ENCODE results near the gene NECTIN2.
"Not testable (repeated sequence)": the region's sequence is repeated elsewhere in the genome, so short reads cannot be mapped to it uniquely, and the experiment has no call there.

The NECTIN2 gene

DNA sequence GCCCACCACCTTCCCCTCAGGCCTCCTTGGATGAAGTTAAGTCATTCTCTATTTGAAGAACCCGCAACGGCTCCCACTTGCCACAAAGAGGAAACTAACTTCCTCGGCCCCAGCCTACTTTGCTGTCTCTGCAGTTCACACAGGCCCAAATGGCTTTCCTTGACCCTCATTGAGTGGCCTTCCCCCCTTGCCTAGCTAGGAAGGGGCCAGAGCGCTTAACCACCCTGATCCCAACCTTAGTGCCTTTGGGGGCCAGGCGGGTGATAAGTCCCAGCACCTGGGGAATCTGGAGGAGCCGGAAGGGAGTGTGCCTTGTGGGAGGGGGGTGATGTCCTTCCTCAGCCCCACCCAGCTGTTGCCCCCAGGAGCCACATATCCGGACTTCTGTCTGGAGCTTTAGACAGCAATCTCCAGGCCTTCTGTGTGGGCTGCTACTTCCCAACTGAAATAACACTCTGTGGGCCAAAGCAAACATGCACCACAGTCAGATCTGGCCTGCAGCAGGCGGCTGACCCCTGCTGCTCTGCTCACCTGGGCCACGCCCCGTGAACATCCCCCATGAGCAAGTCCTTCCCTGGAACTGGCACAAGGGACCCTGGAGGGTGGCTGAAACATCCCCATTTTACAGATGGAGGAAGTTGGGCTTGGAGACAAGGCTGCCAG lies 10.5 kb downstream of the NECTIN2 start:
- DNase-seq (ENCODE audit: low read depth, low spot score) = no peak
- peaks cover 3% of the 10 kb centered on the region for H3K4me1 ChIP-seq (ENCODE audit: insufficient read depth, insufficient read length)
- H3K36me3 ChIP-seq (ENCODE audit: insufficient read depth, insufficient read length, low read length) = peaks cover 62% of the 10 kb centered on the region
- no peak overlapping the region for H3K9ac ChIP-seq (ENCODE audit: insufficient read length, low read depth)
- H3K27me3 ChIP-seq (ENCODE audit: insufficient read depth, insufficient read length) = no peaks in the 10 kb centered on the region
- H3K4me3 ChIP-seq (ENCODE audit: insufficient read length, low read depth) = no peak overlapping the region
- no peak for TF ChIP-seq ZNF274 (IDR thresholded peaks at IDR 0.05; ENCODE audit: low read depth, low read length)
- H3K9me3 ChIP-seq (ENCODE audit: insufficient read depth, low read length) = no peaks in the 10 kb centered on the region

DNA sequence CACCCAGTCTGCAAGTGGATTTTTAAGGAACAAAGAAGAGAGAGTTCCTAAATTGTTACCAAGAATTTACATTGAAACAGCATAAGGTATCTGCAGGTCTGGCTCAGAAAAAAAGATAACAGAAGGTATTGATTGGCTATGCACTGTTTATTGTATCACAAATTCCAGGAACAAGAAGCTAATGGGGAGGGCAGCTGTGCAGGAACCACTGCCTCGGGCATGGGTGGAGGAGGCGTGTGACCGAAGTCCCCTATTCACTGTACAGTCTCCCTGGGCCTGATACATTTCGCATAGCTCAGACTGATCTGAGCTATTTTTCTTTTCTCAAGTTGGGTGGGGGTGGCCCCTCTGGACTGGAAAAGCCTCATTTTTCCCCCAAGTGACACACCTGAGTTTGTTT lies 11.7 kb downstream of the NECTIN2 start:
- TF ChIP-seq YY1 (IDR thresholded peaks at IDR 0.05; ENCODE audit: insufficient read depth, insufficient read length) = no peak
- no peak for TF ChIP-seq ZNF274 (IDR thresholded peaks at IDR 0.05; ENCODE audit: low read depth, low read length)
- TF ChIP-seq SUZ12 (IDR thresholded peaks at IDR 0.05; ENCODE audit: extremely low read depth, insufficient read depth, insufficient read length) = no peak
- Histone ChIP-seq H3K27me3 (ENCODE audit: insufficient read depth, insufficient read length) (no peaks in the 10 kb centered on the region), H3K9me3 (ENCODE audit: insufficient read depth, low read length) (no peaks in the 10 kb centered on the region)

DNA sequence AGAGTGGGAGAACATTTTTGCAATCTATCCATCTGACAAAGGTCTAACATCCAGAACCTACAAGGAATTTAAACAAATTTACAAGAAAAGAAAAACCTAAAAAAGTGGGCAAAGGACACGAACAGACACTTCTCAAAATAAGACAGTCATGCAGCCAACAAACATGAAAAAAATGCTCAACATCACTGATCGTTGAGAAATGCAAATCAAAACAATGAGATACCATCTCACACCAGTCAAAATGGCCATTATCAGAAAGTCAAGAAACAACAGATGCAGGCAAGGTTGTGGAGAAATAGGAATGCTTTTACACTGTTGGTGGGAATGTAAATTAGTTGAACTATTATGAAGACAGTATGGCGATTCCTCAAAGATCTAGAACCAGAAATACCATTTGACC lies 15.5 kb downstream of the NECTIN2 start:
- peaks cover 60% of the 10 kb centered on the region for H3K36me3 ChIP-seq (ENCODE audit: insufficient read depth, insufficient read length, low read length)
- H3K9ac ChIP-seq (ENCODE audit: insufficient read length, low read depth); H3K9me3 ChIP-seq (ENCODE audit: insufficient read depth, low read length): not testable (repeated sequence)

More for the DNA sequence above, 11.7 kb downstream of the NECTIN2 start:
- Histone ChIP-seq H3K4me1 (ENCODE audit: insufficient read depth, insufficient read length) (no peaks in the 10 kb centered on the region), H3K4me3 (ENCODE audit: insufficient read length, low read depth) (no peak overlapping the region), H3K36me3 (ENCODE audit: insufficient read depth, insufficient read length, low read length) (peaks cover 62% of the 10 kb centered on the region), H3K9ac (ENCODE audit: insufficient read length, low read depth) (no peak overlapping the region)
- DNase-seq (ENCODE audit: low read depth, low spot score) = no peak

DNA sequence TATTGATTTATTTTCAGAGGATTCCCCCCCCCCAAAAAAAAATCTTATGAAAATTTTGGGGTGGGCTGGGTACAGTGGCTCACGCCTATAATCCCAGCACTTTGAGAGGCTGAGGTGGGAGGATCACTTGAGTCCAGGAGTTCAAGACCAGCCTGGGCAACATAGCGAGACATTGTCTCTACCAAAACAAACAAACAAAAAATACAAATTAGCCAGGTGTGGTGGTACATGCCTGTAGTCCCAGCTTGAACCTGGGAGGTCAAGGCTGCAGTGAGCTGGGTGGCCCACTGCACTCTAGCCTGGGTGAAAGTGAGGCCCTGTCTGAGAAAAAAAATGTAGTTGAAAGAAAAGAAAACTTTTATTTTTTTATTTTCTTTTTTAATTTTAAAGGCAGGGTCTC lies 17.9 kb downstream of the NECTIN2 start:
- TF ChIP-seq YY1 (IDR thresholded peaks at IDR 0.05; ENCODE audit: insufficient read depth, insufficient read length) (no peak), SUZ12 (IDR thresholded peaks at IDR 0.05; ENCODE audit: extremely low read depth, insufficient read depth, insufficient read length) (no peak), ZNF274 (IDR thresholded peaks at IDR 0.05; ENCODE audit: low read depth, low read length) (no peak)

More for the DNA sequence above, 15.5 kb downstream of the NECTIN2 start:
- H3K4me1 ChIP-seq (ENCODE audit: insufficient read depth, insufficient read length); H3K4me3 ChIP-seq (ENCODE audit: insufficient read length, low read depth); H3K27me3 ChIP-seq (ENCODE audit: insufficient read depth, insufficient read length); DNase-seq (ENCODE audit: low read depth, low spot score): not testable (repeated sequence)

DNA sequence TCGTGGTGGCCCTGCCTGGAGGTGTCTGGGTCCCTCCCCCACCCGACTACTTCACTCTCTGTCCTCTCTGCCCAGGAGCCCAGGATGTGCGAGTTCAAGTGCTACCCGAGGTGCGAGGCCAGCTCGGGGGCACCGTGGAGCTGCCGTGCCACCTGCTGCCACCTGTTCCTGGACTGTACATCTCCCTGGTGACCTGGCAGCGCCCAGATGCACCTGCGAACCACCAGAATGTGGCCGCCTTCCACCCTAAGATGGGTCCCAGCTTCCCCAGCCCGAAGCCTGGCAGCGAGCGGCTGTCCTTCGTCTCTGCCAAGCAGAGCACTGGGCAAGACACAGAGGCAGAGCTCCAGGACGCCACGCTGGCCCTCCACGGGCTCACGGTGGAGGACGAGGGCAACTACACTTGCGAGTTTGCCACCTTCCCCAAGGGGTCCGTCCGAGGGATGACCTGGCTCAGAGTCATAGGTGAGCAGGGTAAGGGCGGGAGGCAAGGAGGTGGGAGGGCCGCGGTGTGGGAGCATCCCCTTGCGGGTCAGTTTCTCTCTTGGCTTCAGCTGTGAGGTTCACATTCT lies 19.2 kb downstream of the NECTIN2 start:
- Histone ChIP-seq H3K4me1 (ENCODE audit: insufficient read depth, insufficient read length) (peaks cover 3% of the 10 kb centered on the region), H3K27me3 (ENCODE audit: insufficient read depth, insufficient read length) (no peaks in the 10 kb centered on the region), H3K4me3 (ENCODE audit: insufficient read length, low read depth) (no peak overlapping the region), H3K36me3 (ENCODE audit: insufficient read depth, insufficient read length, low read length) (peaks cover 57% of the 10 kb centered on the region), H3K9ac (ENCODE audit: insufficient read length, low read depth) (no peak overlapping the region), H3K9me3 (ENCODE audit: insufficient read depth, low read length) (no peaks in the 10 kb centered on the region)
- TF ChIP-seq SUZ12 (IDR thresholded peaks at IDR 0.05; ENCODE audit: extremely low read depth, insufficient read depth, insufficient read length) (no peak), ZNF274 (IDR thresholded peaks at IDR 0.05; ENCODE audit: low read depth, low read length) (no peak), YY1 (IDR thresholded peaks at IDR 0.05; ENCODE audit: insufficient read depth, insufficient read length) (no peak)
- DNase-seq (ENCODE audit: low read depth, low spot score) = no peak

More for the DNA sequence above, 17.9 kb downstream of the NECTIN2 start:
- H3K4me1 ChIP-seq (ENCODE audit: insufficient read depth, insufficient read length) = peaks cover 3% of the 10 kb centered on the region
- peaks cover 63% of the 10 kb centered on the region for H3K36me3 ChIP-seq (ENCODE audit: insufficient read depth, insufficient read length, low read length)
- no peak overlapping the region for H3K4me3 ChIP-seq (ENCODE audit: insufficient read length, low read depth)
- no peak overlapping the region for H3K9ac ChIP-seq (ENCODE audit: insufficient read length, low read depth)
- no peaks in the 10 kb centered on the region for H3K27me3 ChIP-seq (ENCODE audit: insufficient read depth, insufficient read length)
- DNase-seq (ENCODE audit: low read depth, low spot score) = no peak
- H3K9me3 ChIP-seq (ENCODE audit: insufficient read depth, low read length) = no peaks in the 10 kb centered on the region

- no peak for TF ChIP-seq SUZ12 (IDR thresholded peaks at IDR 0.05; ENCODE audit: extremely low read depth, insufficient read depth, insufficient read length)
- TF ChIP-seq ZNF274 (IDR thresholded peaks at IDR 0.05; ENCODE audit: low read depth, low read length) = no peak
- TF ChIP-seq YY1 (IDR thresholded peaks at IDR 0.05; ENCODE audit: insufficient read depth, insufficient read length) = no peak
- Histone ChIP-seq H3K27me3 (ENCODE audit: insufficient read depth, insufficient read length) (no peaks in the 10 kb centered on the region), H3K9ac (ENCODE audit: insufficient read length, low read depth) (no peak overlapping the region), H3K9me3 (ENCODE audit: insufficient read depth, low read length) (no peaks in the 10 kb centered on the region), H3K36me3 (ENCODE audit: insufficient read depth, insufficient read length, low read length) (peaks cover 56% of the 10 kb centered on the region), H3K4me1 (ENCODE audit: insufficient read depth, insufficient read length) (peaks cover 3% of the 10 kb centered on the region), H3K4me3 (ENCODE audit: insufficient read length, low read depth) (no peak overlapping the region)
- no peak for DNase-seq (ENCODE audit: low read depth, low spot score)
These were observed 20.6 kb downstream of the NECTIN2 start for GRCh38 chr19:44866664-44867063.

GRCh38 chr19:44867578-44867977 lies 21.5 kb downstream of the NECTIN2 start:
- Histone ChIP-seq H3K27me3 (ENCODE audit: insufficient read depth, insufficient read length) (no peaks in the 10 kb centered on the region), H3K9me3 (ENCODE audit: insufficient read depth, low read length) (no peaks in the 10 kb centered on the region), H3K4me3 (ENCODE audit: insufficient read length, low read depth) (no peak overlapping the region), H3K36me3 (ENCODE audit: insufficient read depth, insufficient read length, low read length) (peaks cover 59% of the 10 kb centered on the region), H3K9ac (ENCODE audit: insufficient read length, low read depth) (peak overlapping the region; percentile 50), H3K4me1 (ENCODE audit: insufficient read depth, insufficient read length) (peaks cover 5% of the 10 kb centered on the region)
- TF ChIP-seq SUZ12 (IDR thresholded peaks at IDR 0.05; ENCODE audit: extremely low read depth, insufficient read depth, insufficient read length) (no peak), YY1 (IDR thresholded peaks at IDR 0.05; ENCODE audit: insufficient read depth, insufficient read length) (no peak), ZNF274 (IDR thresholded peaks at IDR 0.05; ENCODE audit: low read depth, low read length) (no peak)
- DNase-seq (ENCODE audit: low read depth, low spot score) = no peak

Data from NT2/D1 (cell line).